CMK (cell line): ENCODE results near the gene DPH1.
"Not testable (repeated sequence)": the region's sequence is repeated elsewhere in the genome, so short reads cannot be mapped to it uniquely, and the experiment has no call there.

ENCODE experiments used
- DNase-seq: peaks from one replicate; pipeline ENCODE4 v3.0.0-alpha.2; 2010; ENCODE audit warnings: low read depth

The DPH1 gene

DNA sequence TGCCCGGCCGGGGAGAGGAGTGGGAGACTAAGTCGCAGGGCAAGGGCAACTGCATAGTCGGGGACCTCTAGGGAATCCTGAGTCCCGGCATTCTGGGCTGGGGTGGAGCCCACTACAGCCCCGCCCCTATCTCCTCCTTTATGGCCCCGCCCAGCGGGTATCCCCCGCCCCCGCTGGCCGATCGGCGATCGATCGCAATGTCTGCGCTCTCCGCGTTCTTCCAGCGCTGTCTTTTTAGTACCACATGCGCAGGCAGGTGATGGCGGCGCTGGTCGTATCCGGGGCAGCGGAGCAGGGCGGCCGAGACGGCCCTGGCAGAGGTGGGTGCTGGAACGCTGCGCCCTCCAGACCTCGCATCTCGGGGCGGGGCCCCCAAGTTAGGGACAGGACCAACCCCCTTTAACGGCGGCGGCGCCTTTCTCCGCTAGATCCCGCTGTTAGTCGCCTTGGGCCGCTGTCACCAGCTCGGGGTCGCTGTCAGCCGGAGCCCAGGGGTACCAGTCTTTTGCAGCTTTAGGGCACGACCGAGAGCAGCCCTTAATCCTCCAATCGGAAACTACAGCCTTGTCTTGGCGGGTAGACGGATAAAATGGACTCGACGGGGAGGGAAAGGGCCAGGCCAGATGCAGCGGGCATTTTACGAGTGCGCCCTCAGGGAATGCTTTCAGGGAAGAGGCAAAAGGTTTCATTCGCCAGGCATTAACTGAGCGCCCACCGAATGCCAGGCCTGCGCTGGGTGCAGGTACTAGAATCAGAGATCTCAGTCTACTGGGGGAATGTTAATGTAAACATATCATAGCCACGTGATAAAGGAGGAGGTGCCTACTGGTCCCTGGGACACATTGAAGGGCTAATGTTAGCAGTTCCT lies at the start of gene DPH1:
Gene DPH1 (plus strand): TSS at position 243 of the 868 bp plus-strand sequence. CDS start 17 bp downstream, at position 260.
- DNase-seq: no peak

- no peak for DNase-seq
Observed at GRCh38 chr17:1980665-1981250, 49.2 kb upstream of the DPH1 start.

- DNase-seq: not testable (repeated sequence)
Observed at GRCh38 chr17:1982793-1983366, 47.1 kb upstream of the DPH1 start.

DNA sequence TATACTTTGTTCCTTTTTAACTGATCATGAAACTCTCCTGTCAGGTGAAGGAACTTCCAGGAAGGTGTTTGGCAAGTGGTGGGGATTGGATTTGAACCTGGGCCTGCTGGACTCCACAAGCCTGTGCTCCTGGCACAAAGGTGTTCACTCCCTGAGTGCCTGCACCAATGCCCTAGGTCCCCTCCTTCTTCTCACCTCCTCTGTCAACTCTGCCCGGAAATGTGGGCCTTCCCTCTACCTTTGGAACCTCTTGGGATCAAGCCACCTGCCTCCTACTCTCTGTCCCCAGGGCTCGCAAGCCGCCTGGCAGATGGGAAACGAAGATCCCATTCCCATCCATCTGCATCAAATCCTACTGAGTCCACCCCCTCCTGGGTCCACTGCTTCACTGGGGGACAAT lies 44.9 kb upstream of the DPH1 start:
- DNase-seq: no peak

DNA sequence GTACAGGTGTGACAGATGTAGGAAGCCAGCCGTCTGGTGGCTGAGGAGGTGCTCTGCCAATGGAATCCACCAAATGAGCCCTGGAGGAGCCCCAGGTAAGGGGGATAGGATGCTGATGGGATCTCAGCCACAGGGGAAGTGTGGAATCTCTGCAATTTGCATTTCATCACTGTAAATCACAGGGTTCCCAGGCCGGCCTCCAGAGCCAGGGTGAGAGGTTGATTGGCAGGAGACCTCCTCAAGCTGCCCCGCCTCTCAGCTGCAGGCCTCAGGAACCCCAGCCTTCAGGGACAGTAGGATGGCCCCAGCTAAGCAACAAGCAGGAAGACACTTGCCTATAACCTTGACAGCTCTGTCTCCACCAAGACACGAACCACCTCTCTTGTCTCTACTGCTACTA lies 44.3 kb upstream of the DPH1 start:
- DNase-seq: no peak

- DNase-seq: peak; percentile 12
Observed at GRCh38 chr17:1986783-1987451, 43.0 kb upstream of the DPH1 start.

DNA sequence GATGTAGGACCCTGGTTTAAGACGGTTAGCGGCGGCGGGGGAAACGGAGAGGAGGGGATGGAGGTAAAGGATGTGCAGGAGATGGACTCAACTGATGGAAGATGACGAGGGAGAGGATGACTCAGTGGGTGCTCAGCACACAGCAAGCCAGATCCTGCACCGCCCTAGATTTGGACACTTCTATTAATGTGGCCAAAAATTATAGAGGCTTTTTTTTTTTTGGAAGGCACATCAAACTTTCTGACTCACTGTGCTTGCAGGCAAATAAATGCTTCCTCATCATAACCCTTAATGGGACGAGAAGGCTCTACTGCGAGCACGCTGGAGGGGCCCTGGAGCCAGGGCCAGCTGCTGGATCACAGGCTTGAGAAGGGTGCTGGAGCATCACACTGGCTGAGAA lies 40.8 kb upstream of the DPH1 start:
- DNase-seq: no peak

- DNase-seq: no peak
Observed at GRCh38 chr17:1992541-1992940, 37.4 kb upstream of the DPH1 start.

DNA sequence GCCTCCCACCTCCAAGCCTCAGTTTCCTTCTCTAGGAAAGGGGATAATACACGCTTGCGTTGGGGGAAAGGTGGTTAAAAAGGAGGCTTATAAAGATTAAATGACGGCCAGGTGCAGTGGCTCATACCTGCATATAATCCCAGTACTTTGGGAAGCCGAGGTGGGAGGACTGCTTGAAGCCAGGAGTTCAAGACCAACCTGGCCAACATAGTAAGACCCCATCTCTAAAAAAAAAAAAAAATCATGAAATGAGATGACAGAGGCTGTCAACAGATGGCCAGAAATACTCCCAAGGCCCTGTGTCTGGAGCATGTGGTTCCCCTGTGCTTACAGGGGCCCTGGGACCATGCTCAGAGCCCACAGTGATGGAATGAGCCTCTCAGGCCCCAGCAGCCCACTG lies 35.2 kb upstream of the DPH1 start:
- DNase-seq: no peak

DNA sequence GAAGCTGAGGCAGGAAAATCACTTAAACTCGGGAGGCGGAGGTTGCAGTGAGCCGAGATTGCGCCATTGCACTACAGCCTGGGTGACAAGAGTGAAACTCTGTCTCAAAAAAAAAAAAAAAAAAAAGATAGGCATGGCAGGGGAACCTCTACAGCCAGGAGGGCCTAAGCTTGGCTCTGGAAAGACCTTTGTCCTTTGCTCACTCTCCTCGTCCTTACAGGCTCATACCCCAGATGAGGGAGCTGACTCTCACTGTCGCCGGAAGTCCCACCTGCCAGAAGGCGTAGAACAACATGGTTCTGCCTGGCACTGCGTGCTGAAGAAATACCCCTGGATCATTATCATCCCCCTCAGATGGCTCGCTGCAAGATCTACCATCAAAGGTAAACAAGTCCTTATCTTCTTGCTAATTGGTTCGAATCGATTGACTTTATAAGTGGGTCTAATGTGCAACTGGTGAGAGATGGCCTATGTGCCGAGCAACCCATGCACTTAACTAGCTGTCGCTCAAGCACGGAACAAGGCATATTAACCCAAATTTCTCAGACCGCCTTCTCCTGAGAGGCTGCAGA lies 34.5 kb upstream of the DPH1 start:
- DNase-seq: no peak

- no peak for DNase-seq
Observed at GRCh38 chr17:1995907-1996799, 33.8 kb upstream of the DPH1 start.

DNA sequence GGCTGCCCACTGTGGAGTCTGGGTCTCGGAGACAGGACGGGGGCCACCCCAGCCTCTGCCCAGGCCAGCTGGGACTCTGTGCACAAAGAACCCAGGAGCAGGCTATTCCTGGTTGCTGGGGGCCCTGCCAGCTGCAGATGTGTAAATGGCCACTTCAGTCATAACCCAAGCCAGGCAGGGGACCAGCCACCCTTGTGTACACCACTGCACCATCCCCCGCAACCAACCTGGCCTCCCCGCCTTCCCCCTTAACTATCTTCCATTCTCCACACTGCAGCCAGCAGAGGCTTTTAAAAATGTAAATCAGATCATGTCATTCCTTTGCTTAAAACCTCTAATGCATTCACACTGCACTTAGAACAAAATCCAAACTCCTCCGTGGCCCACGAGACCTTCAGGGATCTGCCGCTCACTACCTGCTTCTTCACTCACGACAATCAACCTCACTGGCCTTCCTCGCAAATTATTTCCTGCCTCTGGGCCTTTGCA lies 33.1 kb upstream of the DPH1 start:
- no peak for DNase-seq

DNA sequence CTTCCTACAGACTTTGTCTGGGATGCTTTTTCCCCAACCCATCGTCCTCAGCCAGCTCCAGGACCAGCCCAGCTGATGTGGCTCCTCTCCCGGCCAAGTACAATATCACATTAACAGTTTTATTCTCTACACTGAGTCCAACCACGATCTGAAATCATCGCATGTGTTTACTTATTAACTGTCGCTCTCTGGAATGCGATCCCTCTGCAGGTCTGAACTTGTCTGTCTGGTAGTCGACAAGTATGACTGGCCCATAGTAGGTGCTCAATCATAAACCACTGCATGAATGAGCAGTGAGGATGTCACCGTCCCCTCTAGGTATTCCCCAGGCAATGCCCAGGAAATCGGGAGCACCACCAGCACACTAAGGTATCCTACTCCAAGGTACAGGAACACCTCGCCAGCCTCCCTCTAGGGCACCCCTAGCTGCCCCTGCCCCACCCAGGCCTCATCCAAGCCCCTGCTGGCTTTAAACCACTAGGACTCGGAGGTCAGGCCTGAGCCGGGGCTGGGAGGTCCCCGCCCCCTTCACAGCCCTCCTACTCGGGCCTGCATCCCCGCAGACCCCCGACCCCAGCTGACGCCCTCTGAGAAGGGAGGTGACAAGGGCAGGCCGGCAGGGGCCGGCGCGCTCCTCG lies 32.5 kb upstream of the DPH1 start:
- DNase-seq: no peak

- no peak for DNase-seq
Observed at GRCh38 chr17:1997927-1998742, 31.8 kb upstream of the DPH1 start.

DNA sequence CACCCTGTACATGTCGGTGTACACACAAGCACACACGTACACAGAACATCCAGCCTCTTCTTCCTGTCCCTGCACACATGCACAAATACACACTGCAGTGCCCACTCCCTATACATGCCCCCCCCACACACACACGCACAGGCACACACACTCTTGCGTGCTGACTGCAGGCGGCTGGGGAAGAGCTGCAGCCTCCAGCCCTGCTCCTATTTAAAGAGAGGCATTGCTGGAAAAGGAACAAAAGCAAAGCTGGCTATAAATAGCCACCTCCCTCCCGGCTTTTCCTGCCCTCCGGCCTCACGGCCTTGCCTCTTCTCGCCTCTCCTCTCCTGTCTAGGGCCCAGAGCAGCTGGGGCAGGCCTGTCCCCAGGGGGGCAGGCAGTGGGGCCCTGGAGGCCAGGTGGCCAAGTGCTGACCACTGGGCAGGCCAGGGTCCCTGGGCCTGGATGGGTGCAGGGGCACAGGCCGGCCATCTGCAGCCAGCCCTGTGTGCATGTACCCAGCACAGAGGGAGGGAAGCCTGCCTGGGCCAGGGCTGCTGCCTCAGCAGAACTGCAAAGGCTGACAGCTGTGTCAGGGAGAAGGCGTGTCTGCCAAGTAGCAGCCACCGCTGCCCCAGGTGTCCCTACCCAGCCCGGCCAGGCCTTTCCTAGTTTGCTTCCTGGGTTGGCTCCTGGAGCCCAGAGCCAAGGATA lies 30.2 kb upstream of the DPH1 start:
- no peak for DNase-seq

GRCh38 chr17:2002767-2003329 lies 27.1 kb upstream of the DPH1 start:
- DNase-seq: no peak

DNA sequence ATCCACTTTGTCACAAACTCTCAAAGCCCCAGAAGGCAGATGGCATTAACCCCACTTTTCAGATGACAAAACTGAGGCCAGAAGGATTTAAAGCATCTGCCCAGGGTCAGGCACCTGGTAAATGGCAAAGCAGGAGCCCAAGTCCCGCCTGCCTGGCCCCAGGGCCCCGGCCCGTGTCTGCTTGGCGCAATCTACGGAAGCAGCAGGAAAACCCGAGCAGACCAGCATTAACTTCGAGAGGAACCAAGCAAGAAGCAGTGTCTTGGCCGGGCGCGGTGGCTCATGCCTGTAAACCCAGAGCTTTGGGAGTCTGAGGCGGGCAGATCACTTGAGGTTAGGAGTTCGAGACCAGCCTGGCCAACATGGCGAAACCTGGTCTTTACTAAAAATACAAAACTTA lies 26.4 kb upstream of the DPH1 start:
- DNase-seq: no peak

GRCh38 chr17:2004435-2004952 lies 25.5 kb upstream of the DPH1 start:
- no peak for DNase-seq
